Measurements from ENCODE around the gene LRRC4C.

The LRRC4C gene

DNA sequence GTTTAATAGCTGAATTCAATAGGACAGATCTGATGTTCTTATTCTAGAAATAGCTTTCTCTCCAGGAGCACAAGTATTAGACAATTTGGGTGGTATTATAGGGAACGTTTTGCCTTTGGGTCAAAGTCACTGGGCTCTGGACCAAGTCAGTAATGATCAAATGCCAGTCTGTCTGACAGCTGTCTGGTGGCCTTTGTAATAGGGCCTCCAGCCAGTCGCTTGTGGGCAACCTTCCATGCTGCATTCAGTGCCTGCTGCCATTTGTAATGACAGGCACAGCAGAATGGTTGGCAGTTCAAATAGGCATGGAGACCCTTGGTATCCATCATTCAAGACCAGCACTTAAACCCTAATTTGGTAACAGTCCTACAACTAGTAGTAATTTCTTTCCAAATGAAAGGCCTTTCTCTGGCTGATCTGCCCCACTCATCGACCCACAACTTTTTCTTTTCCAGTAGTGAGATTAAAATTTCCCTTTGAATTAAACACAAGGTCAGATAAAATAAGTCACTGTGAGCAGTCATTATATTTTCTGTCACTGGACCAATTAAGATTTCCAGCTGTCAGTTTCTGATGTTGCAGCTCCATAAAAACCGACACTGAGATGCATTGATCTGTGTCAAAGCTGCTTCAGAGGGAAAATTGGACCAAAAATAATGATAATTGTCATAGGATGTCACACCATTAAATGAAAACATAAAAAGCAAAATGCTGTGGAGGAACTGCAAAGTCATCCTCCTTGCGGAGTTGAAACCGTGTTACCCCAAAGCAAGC is 1038.1 kb downstream of the LRRC4C start:
- Histone ChIP-seq H3K4me1 (ENCODE audit: insufficient read depth, poor library complexity, severe bottlenecking) (no peaks in the 10 kb centered on the region), H3K27me3 (ENCODE audit: insufficient read depth, poor library complexity, severe bottlenecking) (no peaks in the 10 kb centered on the region), H3K36me3 (ENCODE audit: low read depth) (no peaks in the 10 kb centered on the region), H3K9me3 (ENCODE audit: severe bottlenecking) (no peaks in the 10 kb centered on the region), H3K4me3 (ENCODE audit: severe bottlenecking) (no peak overlapping the region), H3K27ac (ENCODE audit: poor library complexity, severe bottlenecking) (no peak overlapping the region)
- ATAC-seq (ENCODE audit: low read depth): no peak
- no peak for DNase-seq (ENCODE audit: low spot score)
- TF ChIP-seq, protein P1, sequence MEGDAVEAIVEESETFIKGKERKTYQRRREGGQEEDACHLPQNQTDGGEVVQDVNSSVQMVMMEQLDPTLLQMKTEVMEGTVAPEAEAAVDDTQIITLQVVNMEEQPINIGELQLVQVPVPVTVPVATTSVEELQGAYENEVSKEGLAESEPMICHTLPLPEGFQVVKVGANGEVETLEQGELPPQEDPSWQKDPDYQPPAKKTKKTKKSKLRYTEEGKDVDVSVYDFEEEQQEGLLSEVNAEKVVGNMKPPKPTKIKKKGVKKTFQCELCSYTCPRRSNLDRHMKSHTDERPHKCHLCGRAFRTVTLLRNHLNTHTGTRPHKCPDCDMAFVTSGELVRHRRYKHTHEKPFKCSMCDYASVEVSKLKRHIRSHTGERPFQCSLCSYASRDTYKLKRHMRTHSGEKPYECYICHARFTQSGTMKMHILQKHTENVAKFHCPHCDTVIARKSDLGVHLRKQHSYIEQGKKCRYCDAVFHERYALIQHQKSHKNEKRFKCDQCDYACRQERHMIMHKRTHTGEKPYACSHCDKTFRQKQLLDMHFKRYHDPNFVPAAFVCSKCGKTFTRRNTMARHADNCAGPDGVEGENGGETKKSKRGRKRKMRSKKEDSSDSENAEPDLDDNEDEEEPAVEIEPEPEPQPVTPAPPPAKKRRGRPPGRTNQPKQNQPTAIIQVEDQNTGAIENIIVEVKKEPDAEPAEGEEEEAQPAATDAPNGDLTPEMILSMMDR (IDR thresholded peaks at IDR 0.05; ENCODE audit: poor library complexity, severe bottlenecking): no peak

DNA sequence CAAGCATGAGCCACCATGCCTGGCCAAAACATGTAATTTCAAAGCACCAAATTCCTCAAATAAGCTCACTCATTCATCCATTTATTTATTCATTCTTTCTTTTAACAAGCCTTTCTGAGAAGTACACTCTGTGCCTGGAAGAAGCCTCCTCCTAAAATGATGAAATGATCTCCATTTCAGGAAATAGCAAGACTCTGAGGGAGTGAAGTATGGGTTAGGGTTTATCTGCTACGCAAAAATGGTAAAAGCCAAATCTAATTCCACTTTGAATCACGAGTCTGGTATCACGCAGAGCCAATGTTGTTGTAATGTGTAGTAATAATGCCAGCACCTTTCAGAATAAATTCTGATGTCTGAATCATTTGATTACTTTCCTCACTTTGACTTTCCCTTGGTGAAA is 1041.8 kb downstream of the LRRC4C start:
- TF ChIP-seq, protein P1 (IDR thresholded peaks at IDR 0.05; ENCODE audit: poor library complexity, severe bottlenecking): no peak
- Histone ChIP-seq H3K27me3 (ENCODE audit: insufficient read depth, poor library complexity, severe bottlenecking) (peaks cover 3% of the 10 kb centered on the region), H3K9me3 (ENCODE audit: severe bottlenecking) (no peaks in the 10 kb centered on the region), H3K36me3 (ENCODE audit: low read depth) (no peaks in the 10 kb centered on the region), H3K4me1 (ENCODE audit: insufficient read depth, poor library complexity, severe bottlenecking) (no peaks in the 10 kb centered on the region), H3K4me3 (ENCODE audit: severe bottlenecking) (no peak overlapping the region), H3K27ac (ENCODE audit: poor library complexity, severe bottlenecking) (no peak overlapping the region)
- DNase-seq (ENCODE audit: low spot score): no peak
- no peak for ATAC-seq (ENCODE audit: low read depth)

DNA sequence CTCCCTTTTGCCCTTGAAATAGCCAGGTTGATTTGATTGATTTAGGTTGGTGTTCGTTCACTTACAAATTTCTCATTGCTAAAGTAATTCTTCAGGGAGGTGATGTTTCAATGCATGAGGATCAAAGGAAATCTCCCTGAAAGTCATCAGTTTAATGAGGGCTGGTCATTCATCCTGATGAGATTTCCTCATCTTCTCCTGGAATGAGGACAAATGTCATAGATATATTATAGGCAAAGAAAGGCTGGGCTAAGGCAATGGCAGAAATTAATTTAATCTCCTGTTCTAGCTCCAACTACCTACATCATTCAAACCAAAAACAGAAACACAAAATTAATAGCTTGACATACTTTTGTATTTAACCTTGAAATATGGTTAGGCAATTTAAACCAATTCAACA is 1052.1 kb downstream of the LRRC4C start:
- H3K36me3 ChIP-seq (ENCODE audit: low read depth): no peaks in the 10 kb centered on the region
- TF ChIP-seq, protein P1 (IDR thresholded peaks at IDR 0.05; ENCODE audit: poor library complexity, severe bottlenecking): no peak
- no peak for DNase-seq (ENCODE audit: low spot score)
- no peak for ATAC-seq (ENCODE audit: low read depth)
- no peaks in the 10 kb centered on the region for H3K4me1 ChIP-seq (ENCODE audit: insufficient read depth, poor library complexity, severe bottlenecking)
- H3K27ac ChIP-seq (ENCODE audit: poor library complexity, severe bottlenecking): no peak overlapping the region
- H3K4me3 ChIP-seq (ENCODE audit: severe bottlenecking): no peak overlapping the region
- H3K9me3 ChIP-seq (ENCODE audit: severe bottlenecking): no peaks in the 10 kb centered on the region
- no peaks in the 10 kb centered on the region for H3K27me3 ChIP-seq (ENCODE audit: insufficient read depth, poor library complexity, severe bottlenecking)

DNA sequence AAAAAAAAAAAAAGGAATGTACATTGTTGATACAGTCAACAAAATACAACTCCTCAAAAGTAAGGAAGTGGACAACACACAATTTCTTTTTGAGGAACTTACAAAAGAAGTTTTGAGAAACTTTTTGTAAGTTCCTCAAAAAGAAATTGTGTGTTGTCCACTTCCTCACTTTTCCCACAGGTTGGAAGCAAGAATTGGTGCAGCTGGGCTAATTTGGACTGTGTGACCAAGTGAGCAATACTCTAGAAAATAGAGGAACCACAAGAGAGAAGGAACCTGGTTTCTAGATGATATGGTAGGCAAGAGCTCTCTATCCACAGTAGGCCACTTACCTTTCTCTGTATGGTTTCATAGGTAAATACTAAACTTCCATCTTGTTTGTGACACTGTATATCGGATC is 1053.8 kb downstream of the LRRC4C start:
- TF ChIP-seq, protein P1 (IDR thresholded peaks at IDR 0.05; ENCODE audit: poor library complexity, severe bottlenecking): no peak
- ATAC-seq (ENCODE audit: low read depth) (no peak), DNase-seq (ENCODE audit: low spot score) (no peak)
- Histone ChIP-seq H3K27me3 (ENCODE audit: insufficient read depth, poor library complexity, severe bottlenecking) (no peaks in the 10 kb centered on the region), H3K36me3 (ENCODE audit: low read depth) (no peaks in the 10 kb centered on the region), H3K4me3 (ENCODE audit: severe bottlenecking) (no peak overlapping the region), H3K4me1 (ENCODE audit: insufficient read depth, poor library complexity, severe bottlenecking) (no peaks in the 10 kb centered on the region), H3K27ac (ENCODE audit: poor library complexity, severe bottlenecking) (no peak overlapping the region), H3K9me3 (ENCODE audit: severe bottlenecking) (no peaks in the 10 kb centered on the region)

GRCh38 chr11:40403321-40403720 is 1056.1 kb downstream of the LRRC4C start:
- Histone ChIP-seq H3K36me3 (ENCODE audit: low read depth) (no peaks in the 10 kb centered on the region), H3K4me1 (ENCODE audit: insufficient read depth, poor library complexity, severe bottlenecking) (no peaks in the 10 kb centered on the region), H3K27ac (ENCODE audit: poor library complexity, severe bottlenecking) (no peak overlapping the region), H3K9me3 (ENCODE audit: severe bottlenecking) (no peaks in the 10 kb centered on the region), H3K27me3 (ENCODE audit: insufficient read depth, poor library complexity, severe bottlenecking) (no peaks in the 10 kb centered on the region), H3K4me3 (ENCODE audit: severe bottlenecking) (no peak overlapping the region)
- no peak for ATAC-seq (ENCODE audit: low read depth)
- DNase-seq (ENCODE audit: low spot score): no peak
- TF ChIP-seq, protein P1 (IDR thresholded peaks at IDR 0.05; ENCODE audit: poor library complexity, severe bottlenecking): no peak
